CD4-positive, alpha-beta T cell treated with Interferon alpha-2 for 1 hour (primary cell): ENCODE measurements around the gene PRIMA1.

ENCODE experiments used
- DNase-seq, 2 donors: peaks; one replicate each; pipeline ENCODE4 v3.0.0-alpha.2; 2020 to 2022

Gene PRIMA1

GRCh38 chr14:93752980-93753561 lies 35.2 kb downstream of the PRIMA1 start:
- no peak for DNase-seq

DNA sequence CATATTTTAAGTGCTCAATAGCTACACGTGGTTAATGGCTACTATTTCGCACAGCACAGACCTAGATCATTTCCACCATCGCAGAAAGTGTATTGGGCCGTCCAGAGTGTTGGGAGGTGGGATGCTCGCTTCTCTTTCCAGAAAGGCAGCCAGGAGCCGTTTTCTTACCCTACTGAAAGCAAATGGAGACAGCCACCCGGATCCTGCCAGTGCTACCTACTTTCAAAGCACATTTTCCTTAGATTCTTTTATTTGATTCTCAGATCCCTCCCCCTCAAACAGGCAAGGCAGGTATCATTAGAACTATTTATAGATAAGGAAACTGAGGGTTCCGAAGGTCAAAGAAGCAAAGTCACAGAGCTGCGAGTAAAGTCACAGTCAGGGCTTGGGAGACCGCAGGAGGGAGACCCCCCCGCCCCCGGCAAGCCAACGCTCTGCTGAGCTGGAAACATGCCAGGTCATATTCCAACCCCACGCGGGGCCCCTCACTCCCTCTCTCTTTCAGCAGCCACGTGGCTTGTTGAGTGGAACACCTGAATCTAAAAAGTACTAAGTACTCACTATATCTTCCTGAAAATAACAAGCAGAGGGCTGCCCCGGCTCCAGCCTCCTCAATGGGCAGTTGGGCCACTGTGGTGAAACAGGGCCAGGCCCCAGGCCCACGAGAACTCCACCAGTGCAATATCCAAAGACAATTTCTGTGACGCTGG lies 36.2 kb downstream of the PRIMA1 start:
- no peak for DNase-seq

GRCh38 chr14:93749076-93749420 lies 39.2 kb downstream of the PRIMA1 start:
- no peak for DNase-seq

DNA sequence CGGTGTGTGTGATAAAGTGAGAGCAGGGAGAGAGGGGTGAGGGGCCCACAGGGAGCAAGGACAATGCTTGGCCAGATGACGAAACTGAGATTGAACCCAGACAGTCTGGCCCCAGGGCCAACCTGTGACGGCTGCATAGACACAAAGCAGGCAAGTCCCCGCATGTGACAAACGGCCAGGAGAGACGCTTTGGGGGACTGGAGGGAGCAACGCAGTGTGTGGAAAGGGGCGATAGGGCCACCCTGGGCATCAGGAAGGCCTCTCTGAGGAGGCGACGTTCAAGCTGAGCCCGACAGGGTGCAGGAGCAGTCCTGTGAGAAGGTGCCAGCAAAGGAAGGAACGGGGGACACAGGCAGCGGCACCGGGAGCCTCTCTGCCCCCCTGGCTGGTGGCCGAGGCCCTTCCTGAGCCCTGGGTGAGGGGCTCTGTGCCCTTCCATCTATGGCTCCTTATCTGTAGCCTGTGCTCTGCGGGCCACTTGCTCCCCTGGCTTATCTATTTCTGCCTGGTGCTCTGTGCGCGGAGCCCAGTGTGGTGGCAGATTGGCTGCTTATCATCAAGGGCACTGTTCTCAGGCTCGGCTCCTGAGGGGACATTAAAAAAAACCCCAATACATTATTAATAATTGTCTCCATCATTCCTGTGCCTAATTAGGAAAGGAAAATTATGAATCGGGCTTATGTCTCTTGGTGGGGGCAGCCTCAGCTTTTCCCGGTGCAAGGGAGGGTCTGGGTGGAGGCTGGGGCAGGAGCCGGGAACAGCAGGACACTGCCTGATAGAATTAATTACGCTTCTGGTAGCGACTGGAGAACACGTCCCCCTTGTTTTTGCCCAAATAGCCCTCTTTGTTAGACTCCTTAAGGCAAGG lies 39.8 kb downstream of the PRIMA1 start:
- no peak for DNase-seq

- no peak for DNase-seq
These were observed 40.7 kb downstream of the PRIMA1 start for GRCh38 chr14:93747560-93747959.

DNA sequence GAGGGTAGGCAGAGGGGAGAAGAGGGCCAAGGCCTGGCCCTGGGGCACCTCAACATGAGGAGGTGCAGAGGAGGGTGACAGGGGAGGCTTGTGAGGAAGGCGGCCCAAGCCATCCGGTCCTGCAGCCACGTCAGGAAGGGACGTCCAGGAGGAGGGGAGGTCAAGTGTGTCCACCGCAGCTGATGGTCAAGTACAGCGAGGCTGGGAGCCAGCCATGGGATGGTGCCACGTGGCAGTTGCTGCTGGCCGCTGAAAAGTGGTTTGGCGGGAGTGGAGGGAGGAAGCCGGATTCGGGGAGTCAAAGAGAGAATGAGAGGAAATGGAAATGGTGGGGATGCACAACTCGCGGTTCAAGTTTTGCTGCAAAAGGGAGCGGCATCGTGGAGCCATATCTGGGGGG lies 41.2 kb downstream of the PRIMA1 start:
- no peak for DNase-seq

DNA sequence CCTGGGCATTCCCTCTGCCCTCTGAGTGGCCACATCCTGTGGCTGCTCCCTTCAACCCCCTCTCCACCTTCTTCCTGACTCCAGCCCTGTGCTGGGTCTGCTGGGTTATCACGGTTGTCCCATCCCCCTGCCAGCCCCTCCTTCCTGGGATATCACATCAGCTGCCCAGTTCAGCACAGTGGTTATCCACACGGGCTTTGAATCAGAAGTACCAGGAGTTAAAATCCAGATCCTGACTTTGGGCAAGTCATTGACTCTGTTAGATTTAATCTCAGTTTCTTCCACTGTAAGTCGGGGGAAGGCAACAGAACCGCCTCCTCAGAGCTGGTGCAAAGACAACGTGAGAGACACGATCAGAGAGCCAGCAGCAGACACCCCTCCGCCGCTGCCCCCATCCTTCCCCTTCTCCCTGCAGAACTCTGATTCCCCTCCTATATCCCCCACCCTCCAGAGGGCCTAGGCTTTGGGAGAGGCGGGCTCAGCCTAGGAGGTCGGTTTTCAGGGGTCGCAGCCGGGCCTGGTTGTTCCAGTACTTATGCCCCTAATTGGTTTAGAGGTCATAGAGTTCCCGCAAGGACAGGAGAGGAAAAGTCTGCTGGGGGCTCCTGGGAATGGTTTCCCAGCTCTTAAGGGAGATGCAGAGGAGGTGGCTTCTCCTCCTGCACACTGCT lies 42.5 kb downstream of the PRIMA1 start:
- no peak for DNase-seq

- DNase-seq, result no peak
These were observed 43.4 kb downstream of the PRIMA1 start for GRCh38 chr14:93744876-93745275.

- no peak for DNase-seq
These were observed 44.1 kb downstream of the PRIMA1 start for GRCh38 chr14:93744176-93744575.

GRCh38 chr14:93743270-93744060 lies 44.8 kb downstream of the PRIMA1 start:
- DNase-seq, result no peak

DNA sequence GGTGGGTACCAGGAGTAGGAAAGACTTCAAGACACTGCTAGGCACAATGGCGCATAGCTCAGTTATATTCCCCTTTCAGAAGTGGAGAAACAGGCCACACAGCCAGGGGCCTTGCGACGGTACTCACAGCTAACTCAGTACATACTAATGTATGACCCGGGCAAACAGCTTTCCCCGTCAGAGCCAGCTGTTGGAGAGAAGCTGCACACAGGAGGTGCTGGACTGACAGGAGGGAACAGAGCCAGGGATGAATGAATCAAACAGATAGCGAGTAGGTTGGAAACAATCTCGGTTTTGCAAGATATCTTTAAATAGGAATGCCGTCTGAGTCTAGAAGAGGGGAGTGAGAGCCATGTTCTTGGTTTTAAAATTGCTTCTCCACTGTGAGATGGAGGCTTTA lies 45.5 kb downstream of the PRIMA1 start:
- no peak for DNase-seq

GRCh38 chr14:93741556-93742230 lies 46.6 kb downstream of the PRIMA1 start:
- no peak for DNase-seq

- DNase-seq, result no peak
These were observed 50.7 kb downstream of the PRIMA1 start for GRCh38 chr14:93737634-93738033.

- DNase-seq, result no peak
These were observed 51.8 kb downstream of the PRIMA1 start for GRCh38 chr14:93736378-93737014.

DNA sequence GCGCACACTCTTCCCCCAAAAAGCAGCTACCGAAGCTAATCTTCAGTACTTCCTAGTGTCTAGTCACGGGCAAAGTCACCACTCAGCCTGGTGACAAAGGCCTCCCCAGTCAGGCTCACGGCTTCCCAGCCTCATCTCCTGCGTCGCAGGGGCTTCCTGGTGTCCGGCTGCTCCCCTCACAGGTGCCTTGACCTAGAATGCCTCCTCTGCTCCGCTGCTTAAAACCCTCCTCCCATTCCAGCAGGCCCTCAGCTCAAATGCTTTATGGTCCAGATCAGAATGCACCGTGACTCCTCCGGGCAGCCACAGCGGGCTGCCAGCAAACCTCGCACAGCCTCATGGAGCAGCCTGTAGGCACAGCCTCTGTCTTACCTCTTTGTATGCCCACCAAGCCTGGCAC lies 53.1 kb downstream of the PRIMA1 start:
- no peak for DNase-seq

GRCh38 chr14:93734086-93734822 lies 54.0 kb downstream of the PRIMA1 start:
- no peak for DNase-seq

DNA sequence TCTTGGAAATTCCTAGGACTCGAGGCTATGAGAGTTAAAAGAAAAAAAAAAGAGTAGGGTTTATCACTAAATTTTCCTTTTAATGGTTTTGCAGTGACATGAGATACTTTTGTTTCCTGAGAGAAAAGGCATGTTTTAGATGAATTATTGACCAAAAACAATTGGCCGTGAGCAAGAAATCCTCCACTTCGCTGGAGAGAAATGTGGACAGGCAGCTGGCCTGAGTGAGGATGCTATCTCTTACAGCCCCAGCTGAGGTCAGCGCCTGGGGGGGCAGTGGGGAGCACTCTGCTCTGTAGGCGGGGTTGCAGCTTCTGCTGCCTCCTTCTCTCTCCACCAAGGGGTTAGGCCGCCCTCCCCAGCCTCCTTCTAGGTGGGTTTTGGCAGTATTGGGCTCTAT lies 54.7 kb downstream of the PRIMA1 start:
- no peak for DNase-seq

- no peak for DNase-seq
These were observed 55.1 kb downstream of the PRIMA1 start for GRCh38 chr14:93733231-93733630.

DNA sequence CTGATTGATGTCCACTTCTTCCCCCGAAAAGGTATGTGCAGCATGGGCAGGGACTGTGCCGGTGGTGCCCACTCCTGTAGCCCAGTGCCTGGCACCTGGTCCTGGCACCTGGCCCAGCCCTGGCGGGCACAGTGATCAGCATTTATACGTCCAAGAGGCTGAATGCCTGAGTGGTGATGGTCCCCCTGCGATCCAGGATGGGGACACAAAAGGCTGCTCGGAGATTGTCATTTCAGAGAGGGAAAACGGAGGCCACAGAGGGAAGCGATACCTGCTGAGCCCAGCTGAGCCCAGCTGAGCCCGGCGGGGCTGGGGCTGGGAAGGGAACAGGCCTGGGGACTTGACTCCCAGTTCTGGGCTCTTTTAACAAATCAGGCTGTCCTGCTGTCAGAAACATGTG lies 55.8 kb downstream of the PRIMA1 start:
- DNase-seq, result no peak

DNA sequence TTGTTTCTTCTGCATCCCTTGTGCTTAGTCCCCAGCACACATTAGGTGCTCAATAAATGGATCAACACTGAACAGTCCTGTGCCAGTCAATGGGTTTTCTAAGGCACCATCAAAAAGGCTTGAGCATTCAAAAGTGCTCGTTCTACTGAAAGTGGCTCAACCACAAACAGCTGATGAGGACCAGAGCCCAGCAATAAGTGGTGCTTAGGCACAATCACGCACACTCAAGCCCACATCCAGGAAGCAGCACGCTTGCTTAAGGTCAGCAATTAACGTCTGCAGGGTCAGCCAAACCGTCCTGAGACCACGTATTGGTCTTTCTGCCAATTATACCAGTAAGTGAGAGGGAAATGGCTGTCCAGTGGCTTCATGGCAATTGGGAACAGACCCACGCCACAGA lies 56.5 kb downstream of the PRIMA1 start:
- no peak for DNase-seq

GRCh38 chr14:93729993-93730392 lies 58.3 kb downstream of the PRIMA1 start:
- DNase-seq, result no peak
